IMR-90 (cell line): ENCODE results near the gene PYROXD2. TPM values are rescaled to one million over a fixed set of nuclear protein-coding genes. Genes with fewer than 3 reads are reported as not detected.

Experiments used
- ATAC-seq: fragments of 200-7000 bp; cut with Tn5 transposase; 2 replicates; pipeline ENCODE4 v1.9.1; 2020; ENCODE audit warnings: low read depth, mild to moderate bottlenecking, moderate library complexity
- BruUV-seq: library from RNA; stranded (reverse); fragments of 400-500 nt; replicated peaks from 2 replicates; lab custom pipeline; 2021; lab: Mats Ljungman, UMichigan
- CTCF ChIA-PET: fragments of 300-600 bp; formaldehyde crosslinking; extraction: SDS; loops from one replicate; lab custom pipeline; 2021; ENCODE audit warnings: antibody characterized with exemption; lab: Yijun Ruan, JAX
- POLR2A ChIA-PET: fragments of 300-600 bp; sonication (Branson Sonifier 250); formaldehyde crosslinking; loops from one replicate; lab custom pipeline; 2022; ENCODE audit warnings: antibody characterized with exemption; ENCODE audit not compliant: unreplicated experiment; lab: Charles Lee
- DNase-seq: peaks from one replicate; pipeline ENCODE4 v3.0.0; 2013
- H2AFZ ChIP-seq: replicated peaks from 2 replicates; pipeline ENCODE3; 2013; ENCODE audit warnings: low read length, mild to moderate bottlenecking; ENCODE audit not compliant: poor library complexity
- H2AK5ac ChIP-seq: 2 replicates; pipeline ENCODE4 v1.6.1; 2013; ENCODE audit warnings: low read depth, low read length, inconsistent platforms
- H2AK9ac ChIP-seq: replicated peaks from 2 replicates; pipeline ENCODE3; 2013; ENCODE audit warnings: mild to moderate bottlenecking, low read depth, low read length, moderate library complexity; ENCODE audit not compliant: poor library complexity
- H2BK120ac ChIP-seq: 2 replicates; pipeline ENCODE4 v1.6.1; 2013; ENCODE audit warnings: low read depth, low read length, inconsistent platforms
- H2BK15ac ChIP-seq: 3 replicates; pipeline ENCODE4 v1.6.1; 2013; ENCODE audit warnings: low read depth, low read length, inconsistent platforms
- H2BK20ac ChIP-seq: 2 replicates; pipeline ENCODE4 v1.6.1; 2013; ENCODE audit warnings: low read depth, mild to moderate bottlenecking, inconsistent platforms, low read length, moderate library complexity
- H2BK5ac ChIP-seq: 2 replicates; pipeline ENCODE4 v1.6.1; 2013; ENCODE audit warnings: mild to moderate bottlenecking, low read depth, low read length, inconsistent platforms; ENCODE audit not compliant: poor library complexity, severe bottlenecking
- H3K14ac ChIP-seq: replicated peaks from 2 replicates; pipeline ENCODE4 v1.6.1; 2013; ENCODE audit warnings: low read depth, low read length, inconsistent platforms
- H3K18ac ChIP-seq: 2 replicates; pipeline ENCODE4 v1.6.1; 2013; ENCODE audit warnings: low read depth, low read length, control low read depth
- H3K23ac ChIP-seq: 2 replicates; pipeline ENCODE4 v1.6.1; 2013; ENCODE audit warnings: low read depth, low read length, inconsistent platforms
- H3K27ac ChIP-seq: 2 replicates; pipeline ENCODE4 v1.5.1; 2013; ENCODE audit warnings: mild to moderate bottlenecking, control low read depth, low read length; ENCODE audit not compliant: insufficient read depth
- H3K27me3 ChIP-seq: 2 replicates; pipeline ENCODE4 v1.6.1; 2013; ENCODE audit warnings: low read length; ENCODE audit not compliant: control insufficient read depth, insufficient read depth
- H3K36me3 ChIP-seq: 2 replicates; pipeline ENCODE4 v1.6.1; 2013; ENCODE audit warnings: low read length, mixed read lengths; ENCODE audit not compliant: control insufficient read depth, insufficient read depth
- H3K4ac ChIP-seq: 2 replicates; pipeline ENCODE4 v1.6.1; 2013; ENCODE audit warnings: low read depth, low read length, inconsistent platforms
- H3K4me1 ChIP-seq: 2 replicates; pipeline ENCODE4 v1.6.1; 2013; ENCODE audit warnings: low read length, mixed read lengths; ENCODE audit not compliant: control insufficient read depth, insufficient read depth
- H3K4me2 ChIP-seq: 2 replicates; pipeline ENCODE4 v1.6.1; 2013; ENCODE audit warnings: low read depth, mild to moderate bottlenecking, control low read depth, low read length, moderate library complexity
- H3K4me3 ChIP-seq: 2 replicates; pipeline ENCODE4 v1.5.1; 2013; ENCODE audit warnings: low read depth, mild to moderate bottlenecking, control low read depth, low read length, moderate library complexity; ENCODE audit not compliant: insufficient read depth
- H3K56ac ChIP-seq: 2 replicates; pipeline ENCODE4 v1.6.1; 2013; ENCODE audit warnings: low read length, inconsistent platforms; ENCODE audit not compliant: insufficient read depth; ENCODE audit errors: extremely low read depth
- H3K79me1 ChIP-seq, 2 experiments: 2 replicates each; pipeline ENCODE4 v1.6.1; 2013; ENCODE audit warnings: low read length in 2 of 2, inconsistent platforms in 1 of 2, low read depth in 1 of 2
- H3K9ac ChIP-seq: 2 replicates; pipeline ENCODE4 v1.6.1; 2013; ENCODE audit warnings: low read depth, low read length, control low read depth
- H3K9me1 ChIP-seq: 2 replicates; pipeline ENCODE4 v1.6.1; 2013; ENCODE audit warnings: low read length, inconsistent platforms; ENCODE audit not compliant: insufficient read depth
- H3K9me3 ChIP-seq: 2 replicates; pipeline ENCODE4 v1.6.1; 2013; ENCODE audit warnings: low read length; ENCODE audit not compliant: control insufficient read depth, insufficient read depth
- H4K20me1 ChIP-seq: 2 replicates; pipeline ENCODE4 v1.6.1; 2013; ENCODE audit warnings: low read length, inconsistent platforms; ENCODE audit not compliant: insufficient read depth
- H4K5ac ChIP-seq: 2 replicates; pipeline ENCODE4 v1.6.1; 2013; ENCODE audit warnings: mild to moderate bottlenecking, low read depth, low read length, control low read depth
- H4K8ac ChIP-seq, 2 experiments: 2 replicates each; pipeline ENCODE4 v1.6.1; 2013; ENCODE audit warnings: low read depth in 2 of 2, low read length in 2 of 2, control low read depth in 1 of 2, inconsistent platforms in 1 of 2
- H4K91ac ChIP-seq: 2 replicates; pipeline ENCODE4 v1.6.1; 2013; ENCODE audit warnings: low read depth, low read length, inconsistent platforms; ENCODE audit not compliant: insufficient read depth
- CHD1 ChIP-seq: IDR thresholded peaks from 2 replicates; pipeline ENCODE4 v1.6.1; 2012; ENCODE audit warnings: low read depth, low read length, improper control_type of control experiment
- NFE2L2 ChIP-seq: fragments of 150-350 bp; IDR thresholded peaks from 2 replicates; pipeline ENCODE4 v1.6.1; 2016; ENCODE audit warnings: low read depth, mild to moderate bottlenecking, low read length
- RAD21 ChIP-seq: IDR thresholded peaks from 2 replicates; pipeline ENCODE4 v1.6.1; 2012; ENCODE audit warnings: low read length, improper control_type of control experiment
- RFX5 ChIP-seq: IDR thresholded peaks from 2 replicates; pipeline ENCODE4 v1.8.0; 2012; ENCODE audit warnings: low read depth, mild to moderate bottlenecking, low read length, moderate library complexity
- SMC3 ChIP-seq: fragments of 150-350 bp; IDR thresholded peaks from 2 replicates; pipeline ENCODE4 v1.6.1; 2016; ENCODE audit warnings: low read depth, mild to moderate bottlenecking, antibody characterized with exemption, low read length, moderate library complexity
- WGBS, 2 experiments: methylation state at CpG; one replicate each; pipeline versions ENCODE4 v1.1.5 to v1.1.7; 2013; ENCODE audit warnings: missing lambda C conversion rate in 2 of 2; ENCODE audit not compliant: insufficient read length in 1 of 2; ENCODE audit errors: extremely low coverage in 2 of 2; 5-methylcytosine and 5-hydroxymethylcytosine counted together
- dilution Hi-C: fragments of 300-500 bp; cut with HindIII; formaldehyde crosslinking; loops from one replicate; pipeline ENCODE4 v1.14.3; 2018; ENCODE audit warnings: low sequenced_read_pairs; ENCODE audit not compliant: unreplicated experiment
- in situ Hi-C: fragments of 300-500 bp; cut with MboI; formaldehyde crosslinking; loops from 3 replicates; pipeline ENCODE4 v1.14.3; 2019; ENCODE audit warnings: low sequenced_read_pairs, inconsistent platforms, mixed read lengths
- intact Hi-C: fragments of 100-400 bp; cut with micrococcal nuclease; formaldehyde crosslinking; loops from 2 replicates; pipeline ENCODE4 v1.10.0; 2022
- polyA plus RNA-seq, 3 experiments: library from polyadenylated mRNA; depleted of rRNA; stranded (reverse); fragments of >200 nt; gene quantifications; 2 replicates each; pipeline ENCODE4 v1.2.3, GENCODE V29; 2012; ENCODE audit warnings: low replicate concordance in 1 of 3
- total RNA-seq: library from RNA; depleted of rRNA; stranded (reverse); fragments of >200 nt; gene quantifications from 2 replicates; pipeline ENCODE4 v1.2.3, GENCODE V29; 2012
- TF ChIP-seq, protein P1 (sequence below): conservative IDR thresholded peaks from 2 replicates; pipeline ENCODE4 v1.5.1; 2012; ENCODE audit warnings: mild to moderate bottlenecking, low read depth, low read length, improper control_type of control experiment
- TF ChIP-seq, protein P2 (sequence below): fragments of 150-350 bp; IDR thresholded peaks from 2 replicates; pipeline ENCODE4 v1.6.1; 2017; ENCODE audit warnings: mild to moderate bottlenecking, antibody characterized with exemption, low read length, low read depth

Gene PYROXD2
- total and polyA plus RNA-seq, 2 of the 4 experiments (the other 2 are of a cell fraction) = 6.5 to 16.3 TPM

DNA sequence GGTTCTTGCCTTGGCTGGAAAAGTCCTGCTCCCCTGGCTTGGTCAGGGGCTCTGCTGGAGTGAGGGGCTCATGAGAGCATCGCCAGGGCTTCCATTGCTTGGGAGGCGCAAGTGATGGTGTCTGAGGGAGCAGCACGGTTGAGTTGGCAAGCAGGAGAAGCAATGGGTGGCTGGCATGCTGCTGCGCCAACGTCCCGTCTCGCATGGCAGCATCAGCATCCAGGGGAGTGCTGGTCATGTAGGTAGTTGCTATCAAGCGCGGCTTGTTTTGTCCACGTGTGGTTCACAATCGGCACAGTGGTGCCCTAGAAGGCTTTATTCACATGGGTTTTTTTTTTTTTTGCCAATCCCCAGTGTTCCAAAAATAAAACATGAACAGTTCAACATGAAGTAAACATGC, 3.8 kb downstream of the PYROXD2 start:
- H2AFZ ChIP-seq = no peak overlapping the region
- BruUV-seq = no TSS peak
- POLR2A ChIA-PET = no interaction called here

More for the DNA sequence above, 3.8 kb downstream of the PYROXD2 start:
- Histone ChIP-seq H3K23ac (0 out of 2 replicates have a peak overlapping the region, but pooled peaks have one; percentile 35), H3K14ac (no peak overlapping the region), H4K91ac (no peak overlapping the region; the same call in 1 of the 2 replicates), H3K27ac (peak overlapping the region; percentile 11; the same call in 1 of the 2 replicates), H3K79me1 (peaks cover 14 to 43% of the 10 kb centered on the region in 2 experiments; a peak in 3 of 4 replicates), H3K27me3 (no peaks in the 10 kb centered on the region), H2AK5ac (peak overlapping the region; percentile 65; the same call in 1 of the 2 replicates), H2BK120ac (no peak overlapping the region), H2BK15ac (no peak overlapping the region), H3K9me3 (no peaks in the 10 kb centered on the region), H3K18ac (no peak overlapping the region), H3K36me3 (peaks cover 3% of the 10 kb centered on the region; the same call in 1 of the 2 replicates), H2AK9ac (no peak overlapping the region), H4K20me1 (peaks cover 8% of the 10 kb centered on the region; the same call in 1 of the 2 replicates), H3K56ac (no peak overlapping the region), H3K4me3 (no peak overlapping the region), H3K4ac (0 out of 2 replicates have a peak overlapping the region, but pooled peaks have one; percentile 33), H4K8ac (no peak overlapping the region), H2BK5ac (no peak overlapping the region), H3K4me2 (peak overlapping the region; percentile 36; the same call in 1 of the 2 replicates), H3K4me1 (peaks cover 30% of the 10 kb centered on the region), H3K9ac (no peak overlapping the region), H3K9me1 (peaks cover 32% of the 10 kb centered on the region), H4K5ac (no peak overlapping the region), H2BK20ac (no peak overlapping the region; the same call in 1 of the 2 replicates)
- dilution Hi-C loops (no loop called here), intact Hi-C loops (loop anchor here (10.0 kb wide), 1 partner anchor 236 kb away; no protein-coding TSS in a partner anchor), in situ Hi-C loops (no loop called here)
- CTCF ChIA-PET = interaction anchor here (0.7 kb wide), 1 partner anchor 71 kb away, joined by 3 read pairs; no protein-coding TSS in a partner anchor
- 98% methylated on average over 7 of the region's 11 CpGs; no CpG with 5 or more reads in 1 of the 2 experiments for WGBS, 2 experiments
- TF ChIP-seq, protein P1, sequence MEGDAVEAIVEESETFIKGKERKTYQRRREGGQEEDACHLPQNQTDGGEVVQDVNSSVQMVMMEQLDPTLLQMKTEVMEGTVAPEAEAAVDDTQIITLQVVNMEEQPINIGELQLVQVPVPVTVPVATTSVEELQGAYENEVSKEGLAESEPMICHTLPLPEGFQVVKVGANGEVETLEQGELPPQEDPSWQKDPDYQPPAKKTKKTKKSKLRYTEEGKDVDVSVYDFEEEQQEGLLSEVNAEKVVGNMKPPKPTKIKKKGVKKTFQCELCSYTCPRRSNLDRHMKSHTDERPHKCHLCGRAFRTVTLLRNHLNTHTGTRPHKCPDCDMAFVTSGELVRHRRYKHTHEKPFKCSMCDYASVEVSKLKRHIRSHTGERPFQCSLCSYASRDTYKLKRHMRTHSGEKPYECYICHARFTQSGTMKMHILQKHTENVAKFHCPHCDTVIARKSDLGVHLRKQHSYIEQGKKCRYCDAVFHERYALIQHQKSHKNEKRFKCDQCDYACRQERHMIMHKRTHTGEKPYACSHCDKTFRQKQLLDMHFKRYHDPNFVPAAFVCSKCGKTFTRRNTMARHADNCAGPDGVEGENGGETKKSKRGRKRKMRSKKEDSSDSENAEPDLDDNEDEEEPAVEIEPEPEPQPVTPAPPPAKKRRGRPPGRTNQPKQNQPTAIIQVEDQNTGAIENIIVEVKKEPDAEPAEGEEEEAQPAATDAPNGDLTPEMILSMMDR = no peak
- TF ChIP-seq RAD21 = no peak
- TF ChIP-seq NFE2L2 = no peak
- TF ChIP-seq, protein P2, sequence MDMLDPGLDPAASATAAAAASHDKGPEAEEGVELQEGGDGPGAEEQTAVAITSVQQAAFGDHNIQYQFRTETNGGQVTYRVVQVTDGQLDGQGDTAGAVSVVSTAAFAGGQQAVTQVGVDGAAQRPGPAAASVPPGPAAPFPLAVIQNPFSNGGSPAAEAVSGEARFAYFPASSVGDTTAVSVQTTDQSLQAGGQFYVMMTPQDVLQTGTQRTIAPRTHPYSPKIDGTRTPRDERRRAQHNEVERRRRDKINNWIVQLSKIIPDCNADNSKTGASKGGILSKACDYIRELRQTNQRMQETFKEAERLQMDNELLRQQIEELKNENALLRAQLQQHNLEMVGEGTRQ = no peak
- TF ChIP-seq CHD1 = no peak
- TF ChIP-seq RFX5 = no peak
- no peak for TF ChIP-seq SMC3
- DNase-seq (no peak), ATAC-seq (no peak)
